Measurements from ENCODE around the gene DOCK9. TPM values are rescaled to one million over a fixed set of nuclear protein-coding genes. Genes with fewer than 3 reads are reported as not detected.

Gene DOCK9
- total RNA-seq, 1 experiment from 2014 or later: 36.6 TPM

- H3K36me3 Mint-ChIP-seq: no peaks in the 10 kb centered on the region
These were observed 17.0 kb upstream of the DOCK9 start for GRCh38 chr13:98994896-98995295.

More at GRCh38 chr13:98994896-98995295, 17.0 kb upstream of the DOCK9 start:
- Mint-ChIP-seq H3K9me3 (no peaks in the 10 kb centered on the region; the same call in 1 of the 2 replicates), H3K27ac (no peak overlapping the region), H3K4me3 (no peak overlapping the region), H3K4me1 (peaks cover 29% of the 10 kb centered on the region), H3K27me3 (ENCODE audit: low read depth) (no peaks in the 10 kb centered on the region)
- TF ChIP-seq E2F4 (CRISPR knock-in tag; IDR thresholded peaks at IDR 0.05; ENCODE audit: borderline replicate concordance, low read depth) (no peak), E2F5 (CRISPR knock-in tag; IDR thresholded peaks at IDR 0.05) (no peak), ERG (CRISPR knock-in tag; IDR thresholded peaks at IDR 0.05) (no peak), USF1 (CRISPR knock-in tag; IDR thresholded peaks at IDR 0.05) (no peak), CDX4 (CRISPR knock-in tag; IDR thresholded peaks at IDR 0.05; ENCODE audit: borderline replicate concordance) (no peak), PRDM15 (CRISPR knock-in tag; IDR thresholded peaks at IDR 0.05) (no peak), FOXP1 (CRISPR knock-in tag; IDR thresholded peaks at IDR 0.05; ENCODE audit: borderline replicate concordance) (no peak), ZNF425 (CRISPR knock-in tag; conservative IDR thresholded peaks at IDR 0.05) (no peak), USF2 (CRISPR knock-in tag; IDR thresholded peaks at IDR 0.05) (no peak), GABPB1 (CRISPR knock-in tag; IDR thresholded peaks at IDR 0.05) (no peak), KAT7 (CRISPR knock-in tag; IDR thresholded peaks at IDR 0.05; ENCODE audit: borderline replicate concordance) (no peak), SMAD4 (CRISPR knock-in tag; IDR thresholded peaks at IDR 0.05) (no peak), ATF6 (CRISPR knock-in tag; IDR thresholded peaks at IDR 0.05) (no peak), NR3C1 (CRISPR knock-in tag; conservative IDR thresholded peaks at IDR 0.05; ENCODE audit: low read depth) (no peak), AR (CRISPR knock-in tag; IDR thresholded peaks at IDR 0.05) (no peak)
- POLR2A ChIA-PET: no interaction called here
- DNase-seq (ENCODE audit: low spot score) (no peak), ATAC-seq (no peak)
- CTCF ChIA-PET: interaction anchor here (0.9 kb wide), 1 partner anchor 34 kb away, joined by 3 read pairs; no protein-coding TSS in a partner anchor

Measured in WTC11 (cell line).